Inflammatory macrophage treated with lipopolysaccharide for 1 hour (primary cell): ENCODE measurements around the gene C15orf40.
"Not testable (repeated sequence)": the region's sequence is repeated elsewhere in the genome, so short reads cannot be mapped to it uniquely, and the experiment has no call there.

ENCODE experiments used
- DNase-seq, 2 donors: peaks; one replicate each; pipeline ENCODE4 v3.0.0-alpha.2; 2020 to 2022

C15orf40 gene

GRCh38 chr15:82950746-82951370 lies 60.6 kb downstream of the C15orf40 start:
- DNase-seq = no peak

- DNase-seq = no peak
Observed at GRCh38 chr15:82950295-82950694, 61.1 kb downstream of the C15orf40 start.

GRCh38 chr15:82946155-82946701 lies 65.2 kb downstream of the C15orf40 start:
- no peak for DNase-seq

- no peak for DNase-seq
Observed at GRCh38 chr15:82945326-82945725, 66.1 kb downstream of the C15orf40 start.

GRCh38 chr15:82944821-82945220 lies 66.6 kb downstream of the C15orf40 start:
- DNase-seq = peak; percentile 26 to 40

- DNase-seq = no peak
Observed at GRCh38 chr15:82944056-82944455, 67.4 kb downstream of the C15orf40 start.

GRCh38 chr15:82943176-82943575 lies 68.3 kb downstream of the C15orf40 start:
- no peak for DNase-seq

GRCh38 chr15:82942691-82943090 lies 68.7 kb downstream of the C15orf40 start:
- DNase-seq = no peak

GRCh38 chr15:82939678-82940077 lies 71.8 kb downstream of the C15orf40 start:
- DNase-seq = not testable (repeated sequence)
